Stomach smooth muscle (tissue), 2 donors: ENCODE data around the gene EFEMP1.

Source experiments
- H3K27ac ChIP-seq: one replicate; pipeline ENCODE4 v1.7.0; 2013; ENCODE audit warnings: mild to moderate bottlenecking, low read length, inconsistent platforms
- H3K27me3 ChIP-seq, 2 donors: one replicate each; pipeline ENCODE4 v1.7.0; 2013; ENCODE audit warnings: low read length in 2 of 2; ENCODE audit not compliant: insufficient read depth in 2 of 2, control insufficient read depth in 1 of 2
- H3K36me3 ChIP-seq, 2 donors: one replicate each; pipeline ENCODE4 v1.7.0; 2013; ENCODE audit warnings: low read length in 2 of 2; ENCODE audit not compliant: control insufficient read depth in 2 of 2, insufficient read depth in 2 of 2
- H3K4me1 ChIP-seq: one replicate; pipeline ENCODE4 v1.7.0; 2013; ENCODE audit warnings: low read length; ENCODE audit not compliant: control insufficient read depth, insufficient read depth
- H3K4me3 ChIP-seq, 2 donors: one replicate each; pipeline ENCODE4 v1.7.0; 2013; ENCODE audit warnings: low read length in 2 of 2
- H3K9ac ChIP-seq, 2 donors: one replicate each; pipeline ENCODE4 v1.7.0; 2013; ENCODE audit warnings: low read length in 2 of 2, mild to moderate bottlenecking in 1 of 2
- H3K9me3 ChIP-seq, 2 donors: one replicate each; pipeline ENCODE4 v1.7.0; 2013; ENCODE audit warnings: low read length in 2 of 2; ENCODE audit not compliant: control insufficient read depth in 2 of 2
- donor health status: healthy.
- donor health status: Pancreatic carcinoma.

EFEMP1 gene

GRCh38 chr2:55899881-55900280, 23.7 kb downstream of the EFEMP1 start:
- Histone ChIP-seq H3K27ac (no peak overlapping the region), H3K27me3 (no peaks in the 10 kb centered on the region), H3K9ac (no peak overlapping the region), H3K4me3 (no peak overlapping the region), H3K4me1 (no peaks in the 10 kb centered on the region), H3K9me3 (peaks cover 0 to 3% of the 10 kb centered on the region in 2 donors), H3K36me3 (no peaks in the 10 kb centered on the region)

DNA sequence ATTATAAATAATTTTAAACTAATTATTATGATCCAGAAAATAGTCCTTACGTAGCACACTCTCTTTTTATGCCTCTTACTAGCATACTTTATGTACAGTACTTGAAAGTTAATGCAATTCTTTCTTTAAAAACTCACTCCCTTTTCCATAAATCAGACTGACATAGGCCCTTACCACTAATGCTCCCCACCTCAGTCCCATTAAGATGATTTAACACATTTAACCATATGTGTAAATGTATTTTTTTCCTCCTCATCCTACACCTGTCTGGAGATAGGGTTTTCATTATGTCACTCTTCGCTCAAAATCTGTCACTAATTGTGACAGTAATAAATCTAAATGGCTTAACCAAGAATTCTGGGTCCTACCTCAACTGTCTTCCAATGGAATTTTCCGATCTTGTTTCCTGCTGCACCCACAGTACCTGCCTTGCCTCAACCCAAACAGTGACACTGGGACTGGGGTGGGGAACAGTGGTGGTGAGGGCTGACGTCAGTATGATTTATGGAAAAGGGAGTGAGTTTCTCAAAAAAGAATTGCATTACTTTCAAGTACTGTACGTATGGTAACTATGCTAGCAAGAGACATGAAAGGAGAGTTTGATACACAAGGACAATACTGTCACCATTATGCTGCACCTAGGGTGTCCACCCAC, 25.1 kb downstream of the EFEMP1 start:
- no peaks in the 10 kb centered on the region for H3K4me1 ChIP-seq
- H3K4me3 ChIP-seq, result no peak overlapping the region
- no peak overlapping the region for H3K9ac ChIP-seq
- H3K27ac ChIP-seq, result no peak overlapping the region
- H3K36me3 ChIP-seq, result no peaks in the 10 kb centered on the region
- no peaks in the 10 kb centered on the region for H3K9me3 ChIP-seq
- H3K27me3 ChIP-seq, result no peaks in the 10 kb centered on the region

- H3K4me1 ChIP-seq, result no peaks in the 10 kb centered on the region
- H3K4me3 ChIP-seq, result no peak overlapping the region
- no peaks in the 10 kb centered on the region for H3K36me3 ChIP-seq
- no peaks in the 10 kb centered on the region for H3K27me3 ChIP-seq
- no peak overlapping the region for H3K27ac ChIP-seq
- H3K9ac ChIP-seq, result no peak overlapping the region
- no peaks in the 10 kb centered on the region for H3K9me3 ChIP-seq
Measured at GRCh38 chr2:55896633-55897032, 26.9 kb downstream of the EFEMP1 start.

GRCh38 chr2:55894720-55895119, 28.9 kb downstream of the EFEMP1 start:
- Histone ChIP-seq H3K27me3 (no peaks in the 10 kb centered on the region), H3K36me3 (no peaks in the 10 kb centered on the region), H3K9me3 (no peaks in the 10 kb centered on the region), H3K9ac (no peak overlapping the region), H3K4me1 (no peaks in the 10 kb centered on the region), H3K27ac (no peak overlapping the region), H3K4me3 (no peak overlapping the region)

- H3K4me1 ChIP-seq, result no peaks in the 10 kb centered on the region
- no peaks in the 10 kb centered on the region for H3K9me3 ChIP-seq
- H3K36me3 ChIP-seq, result no peaks in the 10 kb centered on the region
- H3K4me3 ChIP-seq, result no peak overlapping the region
- no peak overlapping the region for H3K9ac ChIP-seq
- H3K27me3 ChIP-seq, result no peaks in the 10 kb centered on the region
- H3K27ac ChIP-seq, result no peak overlapping the region
Measured at GRCh38 chr2:55891671-55892094, 31.9 kb downstream of the EFEMP1 start.

DNA sequence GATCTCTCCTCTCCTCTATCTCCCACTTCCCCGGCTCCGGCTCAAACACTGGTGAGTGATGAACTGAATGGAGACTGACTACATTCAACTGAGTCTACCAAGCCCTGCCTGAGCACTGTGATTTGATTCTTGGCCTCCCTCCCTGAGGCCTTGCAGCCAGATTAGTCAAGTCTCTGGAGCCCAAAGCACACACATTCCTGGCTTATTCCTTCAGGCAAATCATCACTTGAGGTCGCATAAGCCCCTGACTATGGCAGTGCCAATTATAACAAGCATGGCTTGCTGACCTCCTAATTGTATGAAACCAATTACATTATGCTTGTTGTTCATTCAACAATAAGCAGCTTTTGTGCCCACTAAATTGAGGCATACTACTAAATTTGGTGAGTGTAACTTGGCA, 34.6 kb downstream of the EFEMP1 start:
- no peaks in the 10 kb centered on the region for H3K36me3 ChIP-seq
- no peak overlapping the region for H3K4me3 ChIP-seq
- H3K9me3 ChIP-seq, result no peaks in the 10 kb centered on the region
- H3K27ac ChIP-seq, result no peak overlapping the region
- H3K9ac ChIP-seq, result no peak overlapping the region
- H3K27me3 ChIP-seq, result no peaks in the 10 kb centered on the region
- H3K4me1 ChIP-seq, result peaks cover 3% of the 10 kb centered on the region

GRCh38 chr2:55887901-55888624, 35.5 kb downstream of the EFEMP1 start:
- peaks cover 3% of the 10 kb centered on the region for H3K4me1 ChIP-seq
- no peak overlapping the region for H3K9ac ChIP-seq
- H3K36me3 ChIP-seq, result no peaks in the 10 kb centered on the region
- H3K27ac ChIP-seq, result no peak overlapping the region
- H3K4me3 ChIP-seq, result no peak overlapping the region
- no peaks in the 10 kb centered on the region for H3K27me3 ChIP-seq
- no peaks in the 10 kb centered on the region for H3K9me3 ChIP-seq

GRCh38 chr2:55887351-55887750, 36.2 kb downstream of the EFEMP1 start:
- Histone ChIP-seq H3K4me3 (no peak overlapping the region), H3K27ac (no peak overlapping the region), H3K9ac (no peak overlapping the region), H3K36me3 (no peaks in the 10 kb centered on the region), H3K27me3 (no peaks in the 10 kb centered on the region), H3K4me1 (peaks cover 3% of the 10 kb centered on the region), H3K9me3 (no peaks in the 10 kb centered on the region)

DNA sequence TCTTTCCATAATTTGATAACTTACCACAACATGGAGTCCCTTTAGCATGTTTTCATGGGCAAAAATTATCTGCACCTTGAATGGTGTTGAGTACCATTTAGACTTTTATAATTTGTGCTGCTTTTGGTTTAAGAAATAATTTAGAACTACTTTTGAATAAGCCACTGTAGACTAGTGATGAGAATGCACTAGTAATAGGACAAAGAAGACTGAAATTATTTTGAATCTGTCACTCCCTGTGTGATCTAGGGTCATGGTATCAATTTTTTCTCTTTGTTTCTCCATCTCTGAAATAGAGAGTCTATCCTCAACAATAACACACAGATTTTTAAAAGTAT, 37.7 kb downstream of the EFEMP1 start:
- no peaks in the 10 kb centered on the region for H3K36me3 ChIP-seq
- H3K27me3 ChIP-seq, result no peaks in the 10 kb centered on the region
- no peak overlapping the region for H3K4me3 ChIP-seq
- no peaks in the 10 kb centered on the region for H3K9me3 ChIP-seq
- H3K27ac ChIP-seq, result peak overlapping the region; percentile 56
- no peak overlapping the region for H3K9ac ChIP-seq
- H3K4me1 ChIP-seq, result peaks cover 3% of the 10 kb centered on the region

- no peaks in the 10 kb centered on the region for H3K9me3 ChIP-seq
- H3K27ac ChIP-seq, result peak overlapping the region; percentile 56
- peaks cover 0 to 2% of the 10 kb centered on the region in 2 donors for H3K36me3 ChIP-seq
- H3K9ac ChIP-seq, result no peak overlapping the region
- H3K4me1 ChIP-seq, result peaks cover 3% of the 10 kb centered on the region
- no peaks in the 10 kb centered on the region for H3K27me3 ChIP-seq
- no peak overlapping the region for H3K4me3 ChIP-seq
Measured at GRCh38 chr2:55885127-55885943, 38.2 kb downstream of the EFEMP1 start.
